GM12878 (cell line): Measurements from ENCODE around the gene C17orf58. TPM values are rescaled to one million over a fixed set of nuclear protein-coding genes. Genes with fewer than 3 reads are reported as not detected.

Experiments used
- ATAC-seq: fragments of 200-7000 bp; cut with Tn5 transposase; 3 replicates; pipeline ENCODE4 v1.9.1; 2020; ENCODE audit warnings: mild to moderate bottlenecking, moderate library complexity
- BruUV-seq: library from RNA; stranded (reverse); fragments of 400-500 nt; replicated peaks from 2 replicates; lab custom pipeline; 2021; lab: Mats Ljungman, UMichigan
- CTCF ChIA-PET: fragments of 300-600 bp; sonication (Branson Sonifier 250); formaldehyde crosslinking; extraction: SDS; loops from one replicate; lab custom pipeline; 2021; ENCODE audit warnings: inconsistent platforms; lab: Yijun Ruan, JAX
- POLR2A ChIA-PET: fragments of 350-600 bp; formaldehyde crosslinking; extraction: SDS; loops from one replicate; lab custom pipeline; 2021; ENCODE audit warnings: inconsistent platforms; lab: Charles Lee
- RAD21 ChIA-PET: fragments of 300-600 bp; sonication (Branson Sonifier 250); formaldehyde crosslinking; loops from one replicate; lab custom pipeline; 2023; ENCODE audit warnings: antibody characterized with exemption; ENCODE audit not compliant: unreplicated experiment; lab: Charles Lee
- SMC1A ChIA-PET: fragments of 300-600 bp; sonication (Branson Sonifier 250); formaldehyde crosslinking; loops from one replicate; lab custom pipeline; 2023; ENCODE audit not compliant: unreplicated experiment, uncharacterized antibody; lab: Charles Lee
- DNase-seq: peaks from one replicate; pipeline ENCODE4 v3.0.0-alpha.2; 2011; ENCODE audit warnings: low read depth, low spot score
- FAIRE-seq: peaks from 3 replicates; lab custom pipeline; 2011; peaks lifted over from hg19 to GRCh38; lab: Jason Lieb, UNC
- H2AFZ ChIP-seq: 2 replicates; pipeline ENCODE4 v1.6.0; 2011; ENCODE audit warnings: low read depth, low read length, control low read depth; ENCODE audit not compliant: control insufficient read depth
- H3K27ac ChIP-seq: 2 replicates; pipeline ENCODE4 v1.5.1; 2011; ENCODE audit warnings: control low read depth; ENCODE audit not compliant: control insufficient read depth, insufficient read depth
- H3K27me3 ChIP-seq, 2 experiments: replicated peaks in 1 of 2; 2 replicates each; pipeline versions ENCODE4 v1.6.0 to v1.6.1; 2011; ENCODE audit warnings: low read length in 1 of 2; ENCODE audit not compliant: control insufficient read depth in 2 of 2, insufficient read depth in 2 of 2
- H3K36me3 ChIP-seq, 2 experiments: 2 replicates each; pipeline ENCODE4 v1.5.1; 2011; ENCODE audit warnings: low read length in 1 of 2; ENCODE audit not compliant: control insufficient read depth in 2 of 2, insufficient read depth in 2 of 2
- H3K4me1 ChIP-seq: 2 replicates; pipeline ENCODE4 v1.6.1; 2011; ENCODE audit warnings: mild to moderate bottlenecking, low read length, moderate library complexity, mixed read lengths; ENCODE audit not compliant: control insufficient read depth, insufficient read depth
- H3K4me2 ChIP-seq: 2 replicates; pipeline ENCODE4 v1.6.0; 2011; ENCODE audit warnings: control low read depth; ENCODE audit not compliant: control insufficient read depth, insufficient read depth
- H3K4me3 ChIP-seq: fragments of 200-600 bp; sonication (generic); 2 replicates; pipeline ENCODE4 v1.5.1; 2016
- H3K79me2 ChIP-seq: 2 replicates; pipeline ENCODE4 v1.6.0; 2011; ENCODE audit warnings: low read length; ENCODE audit not compliant: control insufficient read depth, insufficient read depth
- H3K9ac ChIP-seq: 2 replicates; pipeline ENCODE4 v1.8.0; 2011; ENCODE audit warnings: low read length, control low read depth, mixed read lengths; ENCODE audit not compliant: control insufficient read depth, insufficient read depth
- H3K9me3 ChIP-seq: replicated peaks from 3 replicates; pipeline ENCODE4 v1.5.1; 2011; ENCODE audit warnings: mild to moderate bottlenecking, low read length; ENCODE audit not compliant: control insufficient read depth, insufficient read depth
- H4K20me1 ChIP-seq: 2 replicates; pipeline ENCODE4 v1.6.0; 2011; ENCODE audit not compliant: control insufficient read depth, insufficient read depth
- CTCF ChIP-seq, 3 experiments: IDR thresholded peaks in 2 of 3; conservative IDR thresholded peaks in 1 of 3; 2 replicates each; pipeline ENCODE4 v1.5.1; 2011; ENCODE audit warnings: low read depth in 3 of 3, low read length in 3 of 3, mild to moderate bottlenecking in 3 of 3, control low read depth in 2 of 3, moderate library complexity in 2 of 3, inconsistent platforms in 1 of 3, mixed read lengths in 1 of 3; ENCODE audit not compliant: control insufficient read depth in 2 of 3, insufficient read depth in 1 of 3; ENCODE audit errors: extremely low read depth in 1 of 3
- WGBS: methylation state at CpG from one replicate; pipeline ENCODE4 v1.1.6; 2016; ENCODE audit warnings: low lambda C conversion rate; ENCODE audit not compliant: insufficient replicate concordance, insufficient coverage; ENCODE audit errors: missing lambda C conversion rate; 5-methylcytosine and 5-hydroxymethylcytosine counted together
- in situ Hi-C: fragments of 300-500 bp; cut with MboI; formaldehyde crosslinking; loops from 9 replicates; pipeline ENCODE4 v1.14.3; 2018; ENCODE audit warnings: mixed read lengths
- intact Hi-C: fragments of 100-400 bp; cut with micrococcal nuclease; formaldehyde crosslinking; loops from one replicate; pipeline ENCODE4 v1.14.2; 2022; ENCODE audit not compliant: unreplicated experiment
- polyA plus RNA-seq, 11 experiments: library from polyadenylated mRNA; depleted of rRNA in 4 of 11; unstranded in 6 of 11; stranded (reverse) in 5 of 11; fragments of >200 nt; fragmentation: Nextera tagmentation in 4 of 11; fragmentation: Illumina TruSeq in 1 of 11; extraction: Ambion mirVana in 4 of 11; extraction: Trizol in 1 of 11; gene quantifications; 1 replicate in 1 of 11; 2 replicates in 10 of 11; pipeline versions ENCODE4 v1.2.1 to v1.2.3, GENCODE V29; 2011 to 2016; ENCODE audit warnings: inconsistent platforms in 2 of 11, missing spikeins in 2 of 11, low read depth in 1 of 11
- small RNA-seq: library from RNA; depleted of rRNA; stranded (forward); fragments of <200 nt; gene quantifications from one replicate; pipeline ENCODE3, GENCODE V24; 2014
- total RNA-seq, 4 experiments: library from RNA; depleted of rRNA in 3 of 4; stranded (reverse); fragments of >200 nt in 3 of 4; fragmentation: Illumina TruSeq in 1 of 4; extraction: Trizol in 1 of 4; gene quantifications; 2 replicates each; pipeline versions ENCODE4 v1.2.1 to v1.2.3, GENCODE V29; 2013 to 2021
- TF ChIP-seq, protein P1 (sequence below): fragments of 450-650 bp; IDR thresholded peaks from 2 replicates; pipeline ENCODE4 v1.6.1; 2017; ENCODE audit warnings: mild to moderate bottlenecking

C17orf58 gene
- total and polyA plus RNA-seq, 10 of the 15 experiments (the other 5 are each of a cell fraction or from before 2014, with no cell fraction given), result 3.3 to 12.3 (median 6.2) TPM

GRCh38 chr17:67942810-67943209, 53.5 kb downstream of the C17orf58 start:
- ChIA-PET POLR2A (no interaction called here), CTCF (interaction anchor here (0.6 to 1.8 kb wide), 9 partner anchors 9 to 143 kb away, joined by 3 to 7 read pairs (median 3); no protein-coding TSS in a partner anchor), SMC1A (interaction anchor here (0.6 to 1.7 kb wide), 8 partner anchors 9 to 142 kb away, joined by 3 to 6 read pairs (median 3); no protein-coding TSS in a partner anchor), RAD21 (no interaction called here)
- no peak overlapping the region for H3K9ac ChIP-seq
- WGBS, result 98% methylated on average over 3 of the region's 3 CpGs
- FAIRE-seq, result no peak
- ATAC-seq, result no peak
- no peak overlapping the region for H2AFZ ChIP-seq
- no peak overlapping the region for H3K4me3 ChIP-seq
- peak; percentile 7 to 35 (median 10); a peak in 2 of 6 replicates for TF ChIP-seq CTCF (IDR thresholded peaks at IDR 0.05 in 2 of 3, conservative IDR thresholded peaks at IDR 0.05 in 1 of 3; ENCODE audit: control insufficient read depth in 2 of 3, extremely low read depth in 1 of 3, insufficient read depth in 1 of 3, low read depth in 3 of 3, low read length in 3 of 3)
- TF ChIP-seq, protein P1, sequence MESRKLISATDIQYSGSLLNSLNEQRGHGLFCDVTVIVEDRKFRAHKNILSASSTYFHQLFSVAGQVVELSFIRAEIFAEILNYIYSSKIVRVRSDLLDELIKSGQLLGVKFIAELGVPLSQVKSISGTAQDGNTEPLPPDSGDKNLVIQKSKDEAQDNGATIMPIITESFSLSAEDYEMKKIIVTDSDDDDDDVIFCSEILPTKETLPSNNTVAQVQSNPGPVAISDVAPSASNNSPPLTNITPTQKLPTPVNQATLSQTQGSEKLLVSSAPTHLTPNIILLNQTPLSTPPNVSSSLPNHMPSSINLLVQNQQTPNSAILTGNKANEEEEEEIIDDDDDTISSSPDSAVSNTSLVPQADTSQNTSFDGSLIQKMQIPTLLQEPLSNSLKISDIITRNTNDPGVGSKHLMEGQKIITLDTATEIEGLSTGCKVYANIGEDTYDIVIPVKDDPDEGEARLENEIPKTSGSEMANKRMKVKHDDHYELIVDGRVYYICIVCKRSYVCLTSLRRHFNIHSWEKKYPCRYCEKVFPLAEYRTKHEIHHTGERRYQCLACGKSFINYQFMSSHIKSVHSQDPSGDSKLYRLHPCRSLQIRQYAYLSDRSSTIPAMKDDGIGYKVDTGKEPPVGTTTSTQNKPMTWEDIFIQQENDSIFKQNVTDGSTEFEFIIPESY, result no peak
- H3K27ac ChIP-seq, result no peak overlapping the region
- in situ Hi-C loops (no loop called here), intact Hi-C loops (no loop called here)
- H3K9me3 ChIP-seq, result no peaks in the 10 kb centered on the region
- no peaks in the 10 kb centered on the region for H3K27me3 ChIP-seq
- no peaks in the 10 kb centered on the region for H4K20me1 ChIP-seq
- H3K4me1 ChIP-seq, result no peaks in the 10 kb centered on the region
- BruUV-seq, result no TSS peak
- peaks cover 21 to 24% of the 10 kb centered on the region in 2 experiments for H3K36me3 ChIP-seq
- H3K4me2 ChIP-seq, result no peak overlapping the region
- H3K79me2 ChIP-seq, result no peaks in the 10 kb centered on the region
- DNase-seq, result no peak

Small RNA genes within 50 kb of the gene (small RNA-seq; reads per million reads assigned to genes)
- gene RN7SL622P, result not detected

Other genes with a start within 250 kb of the C17orf58 start
- gene BPTF, start 171.0 kb downstream of the C17orf58 start, total RNA-seq (2014; rRNA removed), result 47.9 and 49.9 TPM in 2 replicates
- 62.3 and 67.1 TPM in 2 replicates for gene BPTF, start 171.0 kb downstream of the C17orf58 start, total RNA-seq (2014; rRNA removed; fragmentation: Illumina TruSeq; extraction: Trizol)
- 69.1 and 75.6 TPM in 2 replicates for gene BPTF, start 171.0 kb downstream of the C17orf58 start, total RNA-seq (2021)
- gene BPTF, start 171.0 kb downstream of the C17orf58 start, polyA plus RNA-seq (2011; rRNA removed), result 63.2 and 78.3 TPM in 2 replicates
- 72.6 and 74.0 TPM in 2 replicates for gene BPTF, start 171.0 kb downstream of the C17orf58 start, polyA plus RNA-seq (2014; fragmentation: Illumina TruSeq; extraction: Trizol)
- 10 to 100 TPM; 32.9 to 39.7 TPM for gene BPTF, start 171.0 kb downstream of the C17orf58 start, polyA plus RNA-seq (2014; fragmentation: Nextera tagmentation; extraction: Ambion mirVana)
- gene BPTF, start 171.0 kb downstream of the C17orf58 start, polyA plus RNA-seq (2014; rRNA removed), result 38.2 and 43.5 TPM in 2 replicates
- 10 to 100 TPM; 19.4 to 22.9 TPM for gene BPTF, start 171.0 kb downstream of the C17orf58 start, polyA plus RNA-seq (2016; fragmentation: Nextera tagmentation; extraction: Ambion mirVana)
- 202 and 211 TPM in 2 replicates for gene KPNA2, start 39.3 kb upstream of the C17orf58 start, total RNA-seq (2014; rRNA removed)
- 244 and 260 TPM in 2 replicates for gene KPNA2, start 39.3 kb upstream of the C17orf58 start, total RNA-seq (2014; rRNA removed; fragmentation: Illumina TruSeq; extraction: Trizol)
- gene KPNA2, start 39.3 kb upstream of the C17orf58 start, total RNA-seq (2021), result 242 and 254 TPM in 2 replicates
- gene KPNA2, start 39.3 kb upstream of the C17orf58 start, polyA plus RNA-seq (2011; rRNA removed), result 201 and 232 TPM in 2 replicates
- gene KPNA2, start 39.3 kb upstream of the C17orf58 start, polyA plus RNA-seq (2014; fragmentation: Illumina TruSeq; extraction: Trizol), result 307 and 332 TPM in 2 replicates
- 100 to 1,000 TPM; 647 to 731 TPM for gene KPNA2, start 39.3 kb upstream of the C17orf58 start, polyA plus RNA-seq (2014; fragmentation: Nextera tagmentation; extraction: Ambion mirVana)
- gene KPNA2, start 39.3 kb upstream of the C17orf58 start, polyA plus RNA-seq (2014; rRNA removed), result 211 and 212 TPM in 2 replicates
- gene KPNA2, start 39.3 kb upstream of the C17orf58 start, polyA plus RNA-seq (2016; fragmentation: Nextera tagmentation; extraction: Ambion mirVana), result 100 to 1,000 TPM; 567 to 584 TPM